ENCODE measurements around the gene PCSK5. TPM values are rescaled to one million over a fixed set of nuclear protein-coding genes. Genes with fewer than 3 reads are reported as not detected.

The PCSK5 gene
- polyA plus RNA-seq, 1 experiment = 0.74 TPM

- Histone ChIP-seq H3K27me3 (ENCODE audit: control insufficient read depth, insufficient read depth, low read length) (no peaks in the 10 kb centered on the region), H3K4me3 (ENCODE audit: low read depth, low read length) (no peak overlapping the region), H3K36me3 (ENCODE audit: control insufficient read depth, insufficient read depth, low read length) (no peaks in the 10 kb centered on the region)
- no peak for TF ChIP-seq CTCF (IDR thresholded peaks at IDR 0.05; ENCODE audit: insufficient read depth, low read depth, low read length)
- DNase-seq (ENCODE audit: low read depth) = no peak
- CTCF ChIA-PET = no interaction called here
- POLR2A ChIA-PET = no interaction called here
These were observed 48.5 kb downstream of the PCSK5 start for GRCh38 chr9:75938946-75939345.

GRCh38 chr9:75939536-75940111, 49.2 kb downstream of the PCSK5 start:
- Histone ChIP-seq H3K4me3 (ENCODE audit: low read depth, low read length) (no peak overlapping the region), H3K27me3 (ENCODE audit: control insufficient read depth, insufficient read depth, low read length) (no peaks in the 10 kb centered on the region), H3K36me3 (ENCODE audit: control insufficient read depth, insufficient read depth, low read length) (no peaks in the 10 kb centered on the region)
- no peak for DNase-seq (ENCODE audit: low read depth)
- POLR2A ChIA-PET = no interaction called here
- CTCF ChIA-PET = interaction anchor here (0.7 kb wide), 1 partner anchor 18 kb away, joined by 3 read pairs; no protein-coding TSS in a partner anchor
- TF ChIP-seq CTCF (IDR thresholded peaks at IDR 0.05; ENCODE audit: insufficient read depth, low read depth, low read length) = no peak

- DNase-seq (ENCODE audit: low read depth) = no peak
- ChIA-PET POLR2A (no interaction called here), CTCF (no interaction called here)
- no peak overlapping the region for H3K4me3 ChIP-seq (ENCODE audit: low read depth, low read length)
- no peaks in the 10 kb centered on the region for H3K27me3 ChIP-seq (ENCODE audit: control insufficient read depth, insufficient read depth, low read length)
- no peaks in the 10 kb centered on the region for H3K36me3 ChIP-seq (ENCODE audit: control insufficient read depth, insufficient read depth, low read length)
- no peak for TF ChIP-seq CTCF (IDR thresholded peaks at IDR 0.05; ENCODE audit: insufficient read depth, low read depth, low read length)
These were observed 50.6 kb downstream of the PCSK5 start for GRCh38 chr9:75941066-75941465.

DNA sequence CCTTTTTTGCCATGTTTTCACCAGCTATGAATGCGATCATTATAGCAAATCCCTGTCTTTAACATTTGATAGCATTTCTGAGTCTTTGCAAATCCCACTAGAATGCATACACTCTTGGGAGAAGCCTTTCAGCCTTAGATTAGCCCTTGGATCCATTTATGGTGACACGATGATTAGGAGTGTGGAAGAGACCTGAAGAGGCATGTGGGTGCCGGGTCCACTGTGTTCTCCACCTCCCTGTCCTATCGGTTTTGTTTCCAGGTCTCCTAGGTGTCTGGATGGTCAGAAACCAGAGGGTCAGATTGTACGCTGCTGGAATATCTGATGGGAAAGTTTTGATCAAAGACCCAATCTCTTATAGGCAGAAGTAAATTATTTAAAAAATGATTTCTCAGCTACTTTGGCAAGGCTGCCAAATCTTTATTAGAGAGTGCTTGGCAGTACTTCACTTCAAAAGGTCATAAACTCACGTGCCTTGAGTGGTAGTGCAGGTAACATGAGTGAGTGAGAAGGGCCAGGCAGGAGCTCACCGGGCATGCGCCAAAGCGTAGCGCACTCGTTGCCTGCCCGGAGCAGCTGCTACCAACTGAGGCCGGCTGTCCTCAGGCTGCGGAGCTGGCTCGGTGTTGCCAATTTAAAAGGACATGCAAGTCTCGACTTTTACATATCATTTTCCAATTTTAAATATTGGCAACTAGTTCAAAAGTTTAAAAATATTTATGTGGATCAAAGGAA, 51.3 kb downstream of the PCSK5 start:
- CTCF ChIA-PET = no interaction called here
- POLR2A ChIA-PET = no interaction called here
- Histone ChIP-seq H3K36me3 (ENCODE audit: control insufficient read depth, insufficient read depth, low read length) (no peaks in the 10 kb centered on the region), H3K4me3 (ENCODE audit: low read depth, low read length) (no peak overlapping the region), H3K27me3 (ENCODE audit: control insufficient read depth, insufficient read depth, low read length) (no peaks in the 10 kb centered on the region)
- TF ChIP-seq CTCF (IDR thresholded peaks at IDR 0.05; ENCODE audit: insufficient read depth, low read depth, low read length) = no peak
- DNase-seq (ENCODE audit: low read depth) = no peak

DNA sequence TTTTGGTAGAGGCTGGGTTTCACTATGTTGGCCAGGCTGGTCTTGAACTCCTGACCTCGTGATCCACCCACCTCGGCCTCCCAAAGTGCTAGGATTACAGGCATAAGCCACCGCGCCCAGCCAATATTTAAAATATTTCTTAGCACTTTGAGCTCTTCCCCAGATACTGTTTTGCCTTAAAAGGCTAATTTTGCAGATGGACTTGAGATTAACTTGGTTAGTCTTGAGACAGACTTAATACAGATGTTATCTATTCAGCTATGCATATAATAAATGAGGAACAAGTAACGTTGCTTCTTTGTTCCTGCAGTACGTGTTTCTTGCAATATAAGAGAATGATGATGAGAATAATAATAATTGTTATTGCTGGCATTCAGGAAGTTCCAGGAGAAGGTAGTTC, 56.3 kb downstream of the PCSK5 start:
- Histone ChIP-seq H3K36me3 (ENCODE audit: control insufficient read depth, insufficient read depth, low read length) (no peaks in the 10 kb centered on the region), H3K27me3 (ENCODE audit: control insufficient read depth, insufficient read depth, low read length) (no peaks in the 10 kb centered on the region), H3K4me3 (ENCODE audit: low read depth, low read length) (no peak overlapping the region)
- no peak for TF ChIP-seq CTCF (IDR thresholded peaks at IDR 0.05; ENCODE audit: insufficient read depth, low read depth, low read length)
- DNase-seq (ENCODE audit: low read depth) = no peak
- ChIA-PET POLR2A (no interaction called here), CTCF (interaction anchor here (0.6 kb wide), 1 partner anchor 233 kb away, joined by 3 read pairs; no protein-coding TSS in a partner anchor)
